NCI-H510A treated with DMSO at 0.1 percent for 48 hours (cell line): ENCODE data around the gene MT1E.
"Not testable (repeated sequence)": the region's sequence is repeated elsewhere in the genome, so short reads cannot be mapped to it uniquely, and the experiment has no call there.

ENCODE experiments used
- DNase-seq: peaks from one replicate; lab custom pipeline; 2025; lab: John Stamatoyannopoulos, UW

Gene MT1E

GRCh38 chr16:56672171-56672570, 46.6 kb downstream of the MT1E start:
- not testable (repeated sequence) for DNase-seq

GRCh38 chr16:56672761-56673536, 47.4 kb downstream of the MT1E start:
- no peak for DNase-seq

DNA sequence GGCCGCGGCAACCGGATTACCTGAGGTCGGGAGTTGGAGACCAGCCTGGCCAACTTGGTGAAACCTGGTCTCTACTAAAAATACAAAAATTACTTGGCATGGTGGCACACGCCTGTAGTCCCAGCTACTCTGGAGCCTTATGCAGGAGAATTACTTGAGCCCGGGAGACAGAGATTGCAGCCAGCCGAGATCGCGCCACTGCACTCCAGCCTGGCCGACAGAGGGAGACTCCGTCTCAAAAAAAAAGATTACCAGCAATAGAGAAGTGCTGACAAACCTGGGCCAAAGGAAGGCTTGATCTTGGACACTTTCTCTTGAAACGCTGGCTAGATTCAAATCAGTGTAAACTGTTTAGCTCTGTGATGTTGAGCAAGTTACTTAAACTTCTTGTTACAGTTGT, 48.3 kb downstream of the MT1E start:
- DNase-seq, result no peak

GRCh38 chr16:56674570-56674969, 49.0 kb downstream of the MT1E start:
- DNase-seq, result not testable (repeated sequence)

- no peak for DNase-seq
Measured at GRCh38 chr16:56675685-56676210, 50.2 kb downstream of the MT1E start.
